Astrocyte (in vitro differentiated cells and primary cell): ENCODE measurements around the gene PRDM11. TPM values are rescaled to one million over a fixed set of nuclear protein-coding genes. Genes with fewer than 3 reads are reported as not detected.

Experiments used
- DNase-seq: peaks from one replicate; pipeline ENCODE4 v3.0.0-alpha.2; 2010; ENCODE audit warnings: low read depth
- FAIRE-seq: peaks from 2 replicates; lab custom pipeline; 2011; peaks lifted over from hg19 to GRCh38; lab: Jason Lieb, UNC
- H2AFZ ChIP-seq: 2 replicates; pipeline ENCODE4 v1.6.0; 2012; ENCODE audit warnings: low read depth, low read length, inconsistent platforms
- H3K27ac ChIP-seq: 2 replicates; pipeline ENCODE4 v1.5.1; 2011; ENCODE audit warnings: low read depth, low read length, inconsistent platforms
- H3K27me3 ChIP-seq: 2 replicates; pipeline ENCODE4 v1.6.0; 2011; ENCODE audit warnings: low read length, inconsistent platforms; ENCODE audit not compliant: insufficient read depth
- H3K36me3 ChIP-seq: 2 replicates; pipeline ENCODE4 v1.5.1; 2011; ENCODE audit warnings: low read length, inconsistent platforms; ENCODE audit not compliant: insufficient read depth
- H3K4me1 ChIP-seq: 2 replicates; pipeline ENCODE4 v1.5.1; 2011; ENCODE audit warnings: low read length, inconsistent platforms; ENCODE audit not compliant: insufficient read depth
- H3K4me2 ChIP-seq: 2 replicates; pipeline ENCODE4 v1.6.0; 2012; ENCODE audit warnings: low read length, inconsistent platforms
- H3K4me3 ChIP-seq: 2 replicates; pipeline ENCODE4 v1.5.1; 2011; ENCODE audit warnings: low read depth, mild to moderate bottlenecking, low read length, inconsistent platforms; ENCODE audit not compliant: insufficient read depth
- H3K79me2 ChIP-seq: 2 replicates; pipeline ENCODE4 v1.6.0; 2012; ENCODE audit warnings: mild to moderate bottlenecking, low read length, inconsistent platforms; ENCODE audit not compliant: insufficient read depth
- H3K9ac ChIP-seq: 2 replicates; pipeline ENCODE4 v1.6.0; 2012; ENCODE audit warnings: mild to moderate bottlenecking, low read length, inconsistent platforms
- H3K9me3 ChIP-seq: 2 replicates; pipeline ENCODE4 v1.5.1; 2012; ENCODE audit warnings: low read depth, mild to moderate bottlenecking, low read length, inconsistent platforms; ENCODE audit not compliant: insufficient read depth
- H4K20me1 ChIP-seq: 2 replicates; pipeline ENCODE4 v1.6.0; 2012; ENCODE audit warnings: low read length, inconsistent platforms; ENCODE audit not compliant: insufficient read depth
- H3K27ac Mint-ChIP-seq: one replicate; pipeline ENCODE4 v1.8.0; 2021; ENCODE audit warnings: mild to moderate bottlenecking, mixed read lengths; ENCODE audit not compliant: unreplicated experiment
- H3K27me3 Mint-ChIP-seq: one replicate; pipeline ENCODE4 v1.8.0; 2021; ENCODE audit warnings: low read depth, mixed read lengths; ENCODE audit not compliant: unreplicated experiment
- H3K36me3 Mint-ChIP-seq: one replicate; pipeline ENCODE4 v1.8.0; 2021; ENCODE audit warnings: low read depth, mixed read lengths; ENCODE audit not compliant: unreplicated experiment
- H3K4me1 Mint-ChIP-seq: one replicate; pipeline ENCODE4 v1.8.0; 2021; ENCODE audit warnings: low read depth, mixed read lengths; ENCODE audit not compliant: unreplicated experiment
- H3K4me3 Mint-ChIP-seq: one replicate; pipeline ENCODE4 v1.8.0; 2021; ENCODE audit warnings: mild to moderate bottlenecking, moderate library complexity, mixed read lengths; ENCODE audit not compliant: unreplicated experiment
- H3K9me3 Mint-ChIP-seq: one replicate; pipeline ENCODE4 v1.8.0; 2021; ENCODE audit warnings: mild to moderate bottlenecking, mixed read lengths; ENCODE audit not compliant: unreplicated experiment
- EZH2 ChIP-seq: IDR thresholded peaks from 2 replicates; pipeline ENCODE4 v1.6.1; 2012; ENCODE audit warnings: mild to moderate bottlenecking, low read length, inconsistent platforms; ENCODE audit not compliant: insufficient read depth
- total RNA-seq: library from RNA; stranded (reverse); gene quantifications from 2 replicates; pipeline ENCODE4 v1.2.1, GENCODE V29; 2021
- TF ChIP-seq, protein P1 (sequence below): IDR thresholded peaks from 2 replicates; pipeline ENCODE4 v1.5.1; 2011; ENCODE audit warnings: low read depth, mild to moderate bottlenecking, inconsistent platforms, low read length, moderate library complexity; ENCODE audit not compliant: insufficient read depth

The PRDM11 gene
- total RNA-seq, 1 donor from 2014 or later: 9.1 TPM

DNA sequence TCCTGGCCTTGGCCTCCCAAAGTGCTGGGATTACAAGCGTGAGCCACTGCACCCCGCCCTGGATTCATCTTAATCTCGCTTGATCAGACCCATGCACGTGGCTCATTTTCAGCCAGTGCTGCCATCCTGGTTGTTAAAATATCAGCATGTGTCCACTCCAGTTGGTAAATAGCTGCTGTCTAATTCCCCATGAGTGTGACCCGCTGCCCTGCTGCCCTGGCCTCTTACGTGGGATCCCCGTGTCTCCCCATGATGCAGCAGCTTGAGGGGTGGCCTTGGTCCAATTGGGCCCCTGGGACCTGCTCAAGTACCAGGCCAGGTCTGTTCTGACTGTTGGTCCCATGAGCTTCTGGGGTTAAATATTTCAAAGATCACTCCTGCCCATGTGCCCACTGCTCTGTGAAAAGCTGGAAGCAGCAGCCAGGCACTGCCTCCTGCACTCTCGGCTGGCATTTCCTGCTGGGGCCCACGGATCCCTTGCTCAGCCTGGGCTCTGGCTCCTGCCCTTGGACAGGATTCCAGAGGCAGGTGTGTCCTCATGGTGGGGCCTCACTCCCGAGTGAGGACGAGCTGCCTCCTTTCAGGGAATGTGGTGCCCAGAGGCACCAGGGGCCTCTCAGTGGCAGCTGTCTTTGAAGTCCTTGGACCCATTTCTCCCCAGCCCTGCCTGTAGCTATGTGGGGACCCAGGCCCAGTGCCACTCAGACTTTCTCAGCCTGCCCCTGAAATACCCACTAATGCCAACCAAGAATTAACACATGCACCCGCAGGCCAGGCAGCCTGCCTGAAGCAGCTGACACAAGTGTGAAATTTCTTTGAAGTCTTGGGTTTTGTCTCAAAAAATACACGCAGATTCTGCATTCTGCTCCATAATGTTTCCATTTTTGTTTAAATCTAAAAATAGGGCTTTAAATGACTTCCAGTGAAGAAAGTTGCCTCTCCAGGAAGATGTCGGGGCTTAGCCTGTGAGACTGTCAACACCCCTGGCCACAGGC lies 38.1 kb upstream of the PRDM11 start:
- no peak for FAIRE-seq

GRCh38 chr11:45109400-45109799 lies 37.0 kb upstream of the PRDM11 start:
- Histone ChIP-seq H3K79me2 (no peaks in the 10 kb centered on the region), H3K9me3 (no peaks in the 10 kb centered on the region), H3K4me3 (no peak overlapping the region), H3K4me1 (no peaks in the 10 kb centered on the region), H2AFZ (no peak overlapping the region), H3K4me2 (no peak overlapping the region), H3K36me3 (no peaks in the 10 kb centered on the region), H3K27ac (no peak overlapping the region), H4K20me1 (no peaks in the 10 kb centered on the region), H3K27me3 (peaks cover 24% of the 10 kb centered on the region), H3K9ac (no peak overlapping the region)
- Mint-ChIP-seq H3K9me3 (peaks cover 2% of the 10 kb centered on the region), H3K27me3 (peaks cover 43% of the 10 kb centered on the region), H3K36me3 (no peaks in the 10 kb centered on the region), H3K4me3 (no peak overlapping the region), H3K27ac (no peak overlapping the region), H3K4me1 (peaks cover 3% of the 10 kb centered on the region)
- TF ChIP-seq, protein P1, sequence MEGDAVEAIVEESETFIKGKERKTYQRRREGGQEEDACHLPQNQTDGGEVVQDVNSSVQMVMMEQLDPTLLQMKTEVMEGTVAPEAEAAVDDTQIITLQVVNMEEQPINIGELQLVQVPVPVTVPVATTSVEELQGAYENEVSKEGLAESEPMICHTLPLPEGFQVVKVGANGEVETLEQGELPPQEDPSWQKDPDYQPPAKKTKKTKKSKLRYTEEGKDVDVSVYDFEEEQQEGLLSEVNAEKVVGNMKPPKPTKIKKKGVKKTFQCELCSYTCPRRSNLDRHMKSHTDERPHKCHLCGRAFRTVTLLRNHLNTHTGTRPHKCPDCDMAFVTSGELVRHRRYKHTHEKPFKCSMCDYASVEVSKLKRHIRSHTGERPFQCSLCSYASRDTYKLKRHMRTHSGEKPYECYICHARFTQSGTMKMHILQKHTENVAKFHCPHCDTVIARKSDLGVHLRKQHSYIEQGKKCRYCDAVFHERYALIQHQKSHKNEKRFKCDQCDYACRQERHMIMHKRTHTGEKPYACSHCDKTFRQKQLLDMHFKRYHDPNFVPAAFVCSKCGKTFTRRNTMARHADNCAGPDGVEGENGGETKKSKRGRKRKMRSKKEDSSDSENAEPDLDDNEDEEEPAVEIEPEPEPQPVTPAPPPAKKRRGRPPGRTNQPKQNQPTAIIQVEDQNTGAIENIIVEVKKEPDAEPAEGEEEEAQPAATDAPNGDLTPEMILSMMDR: no peak
- TF ChIP-seq EZH2: no peak
- FAIRE-seq (no peak), DNase-seq (no peak)

More for the DNA sequence above, 38.1 kb upstream of the PRDM11 start:
- no peak overlapping the region for H3K27ac ChIP-seq
- no peak overlapping the region for H3K4me2 ChIP-seq
- peaks cover 44% of the 10 kb centered on the region for H3K27me3 Mint-ChIP-seq
- no peaks in the 10 kb centered on the region for H3K36me3 ChIP-seq
- peaks cover 3% of the 10 kb centered on the region for H3K4me1 Mint-ChIP-seq
- no peak for DNase-seq
- H3K36me3 Mint-ChIP-seq: no peaks in the 10 kb centered on the region
- H3K9me3 Mint-ChIP-seq: peaks cover 2% of the 10 kb centered on the region
- H4K20me1 ChIP-seq: no peaks in the 10 kb centered on the region
- H3K27ac Mint-ChIP-seq: no peak overlapping the region
- H3K4me1 ChIP-seq: no peaks in the 10 kb centered on the region
- no peak overlapping the region for H3K4me3 Mint-ChIP-seq
- TF ChIP-seq EZH2: no peak
- TF ChIP-seq, protein P1: no peak
- peaks cover 23% of the 10 kb centered on the region for H3K27me3 ChIP-seq
- no peak overlapping the region for H3K4me3 ChIP-seq
- no peaks in the 10 kb centered on the region for H3K9me3 ChIP-seq
- H2AFZ ChIP-seq: no peak overlapping the region
- no peaks in the 10 kb centered on the region for H3K79me2 ChIP-seq
- H3K9ac ChIP-seq: no peak overlapping the region
